GM18498 (cell line): ENCODE results near the gene OTOGL.
A peak's percentile ranks its signal among the peaks of the same experiment; 100 is the strongest.

ENCODE experiments used
- ATAC-seq: cut with Tn5 transposase; IDR thresholded peaks from one replicate; pipeline ENCODE4 v1.9.1; 2021; ENCODE audit warnings: mild to moderate bottlenecking, moderate library complexity; ENCODE audit not compliant: unreplicated experiment

The OTOGL gene

GRCh38 chr12:80176706-80177105 is 77.4 kb downstream of the OTOGL start:
- ATAC-seq, result no peak

- peak; percentile 87 for ATAC-seq
These were observed 79.5 kb downstream of the OTOGL start for GRCh38 chr12:80178846-80179245.

- ATAC-seq, result no peak
These were observed 84.6 kb downstream of the OTOGL start for GRCh38 chr12:80183939-80184338.

GRCh38 chr12:80184926-80185325 is 85.6 kb downstream of the OTOGL start:
- no peak for ATAC-seq

GRCh38 chr12:80186727-80187217 is 87.4 kb downstream of the OTOGL start:
- ATAC-seq, result no peak

GRCh38 chr12:80187660-80188090 is 88.3 kb downstream of the OTOGL start:
- ATAC-seq, result peak; percentile 66

- ATAC-seq, result no peak
These were observed 89.2 kb downstream of the OTOGL start for GRCh38 chr12:80188576-80188975.

GRCh38 chr12:80189241-80189640 is 89.9 kb downstream of the OTOGL start:
- no peak for ATAC-seq

GRCh38 chr12:80190001-80190400 is 90.7 kb downstream of the OTOGL start:
- ATAC-seq, result no peak

- peak; percentile 33 for ATAC-seq
These were observed 92.8 kb downstream of the OTOGL start for GRCh38 chr12:80192087-80192486.

GRCh38 chr12:80193865-80194264 is 94.5 kb downstream of the OTOGL start:
- ATAC-seq, result no peak

GRCh38 chr12:80195074-80195726 is 95.9 kb downstream of the OTOGL start:
- ATAC-seq, result peak; percentile 72

GRCh38 chr12:80195737-80196136 is 96.4 kb downstream of the OTOGL start:
- no peak for ATAC-seq

- no peak for ATAC-seq
These were observed 97.1 kb downstream of the OTOGL start for GRCh38 chr12:80196419-80196818.

- ATAC-seq, result no peak
These were observed 99.5 kb downstream of the OTOGL start for GRCh38 chr12:80198782-80199337.

- no peak for ATAC-seq
These were observed 100.6 kb downstream of the OTOGL start for GRCh38 chr12:80199931-80200330.

GRCh38 chr12:80200414-80200813 is 101.1 kb downstream of the OTOGL start:
- ATAC-seq, result no peak

- no peak for ATAC-seq
These were observed 102.6 kb downstream of the OTOGL start for GRCh38 chr12:80201908-80202307.

GRCh38 chr12:80205960-80206359 is 106.6 kb downstream of the OTOGL start:
- no peak for ATAC-seq

- ATAC-seq, result no peak
These were observed 108.7 kb downstream of the OTOGL start for GRCh38 chr12:80208071-80208470.

- ATAC-seq, result no peak
These were observed 112.3 kb downstream of the OTOGL start for GRCh38 chr12:80211671-80212070.

GRCh38 chr12:80212938-80213645 is 113.8 kb downstream of the OTOGL start:
- no peak for ATAC-seq
